LNCaP clone FGC (cell line): ENCODE measurements around the gene MARCOL.
"Not testable (repeated sequence)": the region's sequence is repeated elsewhere in the genome, so short reads cannot be mapped to it uniquely, and the experiment has no call there.

Experiments used
- DNase-seq: peaks from one replicate; pipeline ENCODE4 v3.0.0-alpha.2; 2011; ENCODE audit warnings: low read depth
- H3K4me3 ChIP-seq: 2 replicates; pipeline ENCODE4 v1.5.1; 2011; ENCODE audit warnings: mild to moderate bottlenecking, low read depth, low read length, control low read depth
- CTCF ChIP-seq: IDR thresholded peaks from 2 replicates; pipeline ENCODE4 v1.5.1; 2012; ENCODE audit warnings: mild to moderate bottlenecking; ENCODE audit not compliant: control insufficient read depth, insufficient read depth; ENCODE audit errors: extremely low read depth

MARCOL gene

GRCh38 chr5:148261221-148261620, 22.9 kb downstream of the MARCOL start:
- no peak for TF ChIP-seq CTCF
- DNase-seq: no peak
- H3K4me3 ChIP-seq: no peak overlapping the region

GRCh38 chr5:148267962-148268361, 29.6 kb downstream of the MARCOL start:
- no peak for TF ChIP-seq CTCF
- DNase-seq: no peak
- H3K4me3 ChIP-seq: no peak overlapping the region

GRCh38 chr5:148268566-148268965, 30.2 kb downstream of the MARCOL start, which contains the start of gene SPINK13:
Gene SPINK13 (plus strand): TSS chr5:148268794. CDS start chr5:148270073, 1,279 bp downstream.
- H3K4me3 ChIP-seq: no peak within 1 kb of the TSS
- no peak for TF ChIP-seq CTCF
- DNase-seq: no peak

- DNase-seq, H3K4me3 ChIP-seq: not testable (repeated sequence)
These were observed 36.8 kb downstream of the MARCOL start for GRCh38 chr5:148275129-148275528.

GRCh38 chr5:148280893-148281292, 42.6 kb downstream of the MARCOL start:
- DNase-seq, H3K4me3 ChIP-seq: not testable (repeated sequence)

GRCh38 chr5:148281336-148281735, 43.0 kb downstream of the MARCOL start:
- DNase-seq, H3K4me3 ChIP-seq: not testable (repeated sequence)

- no peak for DNase-seq
- TF ChIP-seq CTCF: peak; percentile 78
- H3K4me3 ChIP-seq: no peak overlapping the region
These were observed 52.2 kb downstream of the MARCOL start for GRCh38 chr5:148290271-148291195.
